ENCODE data around the gene CYFIP1.

GRCh38 chr15:22855791-22856190 lies 124.4 kb downstream of the CYFIP1 start:
- TF ChIP-seq CTCF (IDR thresholded peaks at IDR 0.05) (no peak), CHD2 (IDR thresholded peaks at IDR 0.05; ENCODE audit: low read length, partially characterized antibody) (no peak), RAD21 (conservative IDR thresholded peaks at IDR 0.05 in 1 of 2, IDR thresholded peaks at IDR 0.05 in 1 of 2) (no peak), POLR2A (IDR thresholded peaks at IDR 0.05; ENCODE audit: low read length) (no peak), JUN (IDR thresholded peaks at IDR 0.05) (no peak), JUNB (IDR thresholded peaks at IDR 0.05) (no peak), HDAC2 (IDR thresholded peaks at IDR 0.05) (no peak), CEBPB (IDR thresholded peaks at IDR 0.05) (no peak), MAX (IDR thresholded peaks at IDR 0.05) (no peak), BHLHE40 (IDR thresholded peaks at IDR 0.05; ENCODE audit: low read depth, low read length) (no peak), REST (IDR thresholded peaks at IDR 0.05) (no peak)
